Measurements from ENCODE around the gene PRR15L. TPM values are rescaled to one million over a fixed set of nuclear protein-coding genes. Genes with fewer than 3 reads are reported as not detected.

PRR15L gene
- total and polyA plus RNA-seq, 2 experiments from 2014 or later: 0.57 TPM; not detected in 1

GRCh38 chr17:47982091-47982617 lies 24.5 kb upstream of the PRR15L start:
- DNase-seq (ENCODE audit: low spot score) (no peak), ATAC-seq (no peak)
- Histone ChIP-seq H3K9me2 (ENCODE audit: insufficient read depth) (no peaks in the 10 kb centered on the region), H2AFZ (no peak overlapping the region), H3F3A (replicated peaks; ENCODE audit: low read depth) (no peaks in the 10 kb centered on the region), H3K79me2 (replicated peaks; ENCODE audit: insufficient read depth) (no peaks in the 10 kb centered on the region), H3K27me3 (ENCODE audit: insufficient read depth) (no peaks in the 10 kb centered on the region), H4K20me1 (replicated peaks; ENCODE audit: insufficient read depth) (peaks cover 4% of the 10 kb centered on the region), H3K4me2 (no peak overlapping the region), H3K4me1 (ENCODE audit: insufficient read depth) (0 out of 2 replicates have a peak, but pooled peaks cover 4% of the 10 kb centered on the region), H3K36me3 (ENCODE audit: insufficient read depth) (peaks cover 17% of the 10 kb centered on the region; the same call in 1 of the 2 replicates), H3K4me3 (no peak overlapping the region), H3K27ac (ENCODE audit: low read depth) (no peak overlapping the region)
- Mint-ChIP-seq H3K9me3 (no peaks in the 10 kb centered on the region; the same call in 2 of the 3 replicates), H3K4me3 (no peak overlapping the region), H3K27ac (no peak overlapping the region), H3K27me3 (ENCODE audit: insufficient read depth, low read depth, poor library complexity) (peaks cover 10% of the 10 kb centered on the region), H3K36me3 (ENCODE audit: low read depth) (peaks cover 55% of the 10 kb centered on the region), H3K4me1 (peaks cover 12% of the 10 kb centered on the region)
- TF ChIP-seq JUNB (IDR thresholded peaks at IDR 0.05; ENCODE audit: unreplicated experiment) (no peak), EZH2phosphoT487 (IDR thresholded peaks at IDR 0.05; ENCODE audit: unreplicated experiment) (no peak), ZNF331 (CRISPR knock-in tag; IDR thresholded peaks at IDR 0.05; ENCODE audit: low read depth) (no peak), ETS1 (IDR thresholded peaks at IDR 0.05) (no peak), STAT1 (IDR thresholded peaks at IDR 0.05; ENCODE audit: unreplicated experiment) (no peak), EZH2 (IDR thresholded peaks at IDR 0.05; ENCODE audit: low read depth, unreplicated experiment) (no peak)
- TF ChIP-seq, protein P1, sequence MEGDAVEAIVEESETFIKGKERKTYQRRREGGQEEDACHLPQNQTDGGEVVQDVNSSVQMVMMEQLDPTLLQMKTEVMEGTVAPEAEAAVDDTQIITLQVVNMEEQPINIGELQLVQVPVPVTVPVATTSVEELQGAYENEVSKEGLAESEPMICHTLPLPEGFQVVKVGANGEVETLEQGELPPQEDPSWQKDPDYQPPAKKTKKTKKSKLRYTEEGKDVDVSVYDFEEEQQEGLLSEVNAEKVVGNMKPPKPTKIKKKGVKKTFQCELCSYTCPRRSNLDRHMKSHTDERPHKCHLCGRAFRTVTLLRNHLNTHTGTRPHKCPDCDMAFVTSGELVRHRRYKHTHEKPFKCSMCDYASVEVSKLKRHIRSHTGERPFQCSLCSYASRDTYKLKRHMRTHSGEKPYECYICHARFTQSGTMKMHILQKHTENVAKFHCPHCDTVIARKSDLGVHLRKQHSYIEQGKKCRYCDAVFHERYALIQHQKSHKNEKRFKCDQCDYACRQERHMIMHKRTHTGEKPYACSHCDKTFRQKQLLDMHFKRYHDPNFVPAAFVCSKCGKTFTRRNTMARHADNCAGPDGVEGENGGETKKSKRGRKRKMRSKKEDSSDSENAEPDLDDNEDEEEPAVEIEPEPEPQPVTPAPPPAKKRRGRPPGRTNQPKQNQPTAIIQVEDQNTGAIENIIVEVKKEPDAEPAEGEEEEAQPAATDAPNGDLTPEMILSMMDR (conservative IDR thresholded peaks at IDR 0.05; ENCODE audit: low read depth in 2 of 2): no peak

DNA sequence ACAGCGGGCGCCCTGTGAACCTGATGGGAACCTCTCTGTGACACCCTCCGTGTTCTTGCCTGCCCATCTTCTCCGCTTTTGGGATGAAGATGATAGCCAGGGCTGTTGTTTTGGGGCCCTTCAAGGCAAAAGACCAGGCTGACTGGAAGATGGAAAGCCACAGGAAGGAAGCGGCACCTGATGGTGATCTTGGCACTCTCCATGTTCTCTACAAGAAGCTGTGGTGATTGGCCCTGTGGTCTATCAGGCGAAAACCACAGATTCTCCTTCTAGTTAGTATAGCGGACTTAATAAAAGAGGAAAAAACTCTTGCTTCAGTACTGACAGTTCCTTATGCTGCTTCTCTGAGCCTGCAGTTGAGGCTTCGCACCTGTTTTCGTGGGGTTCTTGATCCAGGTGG lies 23.8 kb upstream of the PRR15L start:
- H3K36me3 ChIP-seq (ENCODE audit: insufficient read depth): peaks cover 17% of the 10 kb centered on the region; the same call in 1 of the 2 replicates
- H3K4me1 Mint-ChIP-seq: peaks cover 5% of the 10 kb centered on the region
- ATAC-seq: no peak
- H3F3A ChIP-seq (replicated peaks; ENCODE audit: low read depth): no peaks in the 10 kb centered on the region
- H3K4me2 ChIP-seq: no peak overlapping the region
- H3K27ac ChIP-seq (ENCODE audit: low read depth): no peak overlapping the region
- H3K27me3 ChIP-seq (ENCODE audit: insufficient read depth): no peaks in the 10 kb centered on the region
- no peaks in the 10 kb centered on the region for H3K4me1 ChIP-seq (ENCODE audit: insufficient read depth)
- H3K79me2 ChIP-seq (replicated peaks; ENCODE audit: insufficient read depth): no peaks in the 10 kb centered on the region
- H4K20me1 ChIP-seq (replicated peaks; ENCODE audit: insufficient read depth): peaks cover 4% of the 10 kb centered on the region
- DNase-seq (ENCODE audit: low spot score): no peak
- no peak overlapping the region for H3K4me3 Mint-ChIP-seq
- H3K36me3 Mint-ChIP-seq (ENCODE audit: low read depth): peaks cover 61% of the 10 kb centered on the region
- H2AFZ ChIP-seq: no peak overlapping the region
- H3K9me3 Mint-ChIP-seq: no peaks in the 10 kb centered on the region; the same call in 2 of the 3 replicates
- H3K27me3 Mint-ChIP-seq (ENCODE audit: insufficient read depth, low read depth, poor library complexity): peaks cover 11% of the 10 kb centered on the region
- H3K4me3 ChIP-seq: no peak overlapping the region
- H3K9me2 ChIP-seq (ENCODE audit: insufficient read depth): no peaks in the 10 kb centered on the region
- H3K27ac Mint-ChIP-seq: no peak overlapping the region
- no peak for TF ChIP-seq JUNB (IDR thresholded peaks at IDR 0.05; ENCODE audit: unreplicated experiment)
- TF ChIP-seq NANOG (IDR thresholded peaks at IDR 0.05; ENCODE audit: borderline replicate concordance): no peak
- TF ChIP-seq, protein P2, sequence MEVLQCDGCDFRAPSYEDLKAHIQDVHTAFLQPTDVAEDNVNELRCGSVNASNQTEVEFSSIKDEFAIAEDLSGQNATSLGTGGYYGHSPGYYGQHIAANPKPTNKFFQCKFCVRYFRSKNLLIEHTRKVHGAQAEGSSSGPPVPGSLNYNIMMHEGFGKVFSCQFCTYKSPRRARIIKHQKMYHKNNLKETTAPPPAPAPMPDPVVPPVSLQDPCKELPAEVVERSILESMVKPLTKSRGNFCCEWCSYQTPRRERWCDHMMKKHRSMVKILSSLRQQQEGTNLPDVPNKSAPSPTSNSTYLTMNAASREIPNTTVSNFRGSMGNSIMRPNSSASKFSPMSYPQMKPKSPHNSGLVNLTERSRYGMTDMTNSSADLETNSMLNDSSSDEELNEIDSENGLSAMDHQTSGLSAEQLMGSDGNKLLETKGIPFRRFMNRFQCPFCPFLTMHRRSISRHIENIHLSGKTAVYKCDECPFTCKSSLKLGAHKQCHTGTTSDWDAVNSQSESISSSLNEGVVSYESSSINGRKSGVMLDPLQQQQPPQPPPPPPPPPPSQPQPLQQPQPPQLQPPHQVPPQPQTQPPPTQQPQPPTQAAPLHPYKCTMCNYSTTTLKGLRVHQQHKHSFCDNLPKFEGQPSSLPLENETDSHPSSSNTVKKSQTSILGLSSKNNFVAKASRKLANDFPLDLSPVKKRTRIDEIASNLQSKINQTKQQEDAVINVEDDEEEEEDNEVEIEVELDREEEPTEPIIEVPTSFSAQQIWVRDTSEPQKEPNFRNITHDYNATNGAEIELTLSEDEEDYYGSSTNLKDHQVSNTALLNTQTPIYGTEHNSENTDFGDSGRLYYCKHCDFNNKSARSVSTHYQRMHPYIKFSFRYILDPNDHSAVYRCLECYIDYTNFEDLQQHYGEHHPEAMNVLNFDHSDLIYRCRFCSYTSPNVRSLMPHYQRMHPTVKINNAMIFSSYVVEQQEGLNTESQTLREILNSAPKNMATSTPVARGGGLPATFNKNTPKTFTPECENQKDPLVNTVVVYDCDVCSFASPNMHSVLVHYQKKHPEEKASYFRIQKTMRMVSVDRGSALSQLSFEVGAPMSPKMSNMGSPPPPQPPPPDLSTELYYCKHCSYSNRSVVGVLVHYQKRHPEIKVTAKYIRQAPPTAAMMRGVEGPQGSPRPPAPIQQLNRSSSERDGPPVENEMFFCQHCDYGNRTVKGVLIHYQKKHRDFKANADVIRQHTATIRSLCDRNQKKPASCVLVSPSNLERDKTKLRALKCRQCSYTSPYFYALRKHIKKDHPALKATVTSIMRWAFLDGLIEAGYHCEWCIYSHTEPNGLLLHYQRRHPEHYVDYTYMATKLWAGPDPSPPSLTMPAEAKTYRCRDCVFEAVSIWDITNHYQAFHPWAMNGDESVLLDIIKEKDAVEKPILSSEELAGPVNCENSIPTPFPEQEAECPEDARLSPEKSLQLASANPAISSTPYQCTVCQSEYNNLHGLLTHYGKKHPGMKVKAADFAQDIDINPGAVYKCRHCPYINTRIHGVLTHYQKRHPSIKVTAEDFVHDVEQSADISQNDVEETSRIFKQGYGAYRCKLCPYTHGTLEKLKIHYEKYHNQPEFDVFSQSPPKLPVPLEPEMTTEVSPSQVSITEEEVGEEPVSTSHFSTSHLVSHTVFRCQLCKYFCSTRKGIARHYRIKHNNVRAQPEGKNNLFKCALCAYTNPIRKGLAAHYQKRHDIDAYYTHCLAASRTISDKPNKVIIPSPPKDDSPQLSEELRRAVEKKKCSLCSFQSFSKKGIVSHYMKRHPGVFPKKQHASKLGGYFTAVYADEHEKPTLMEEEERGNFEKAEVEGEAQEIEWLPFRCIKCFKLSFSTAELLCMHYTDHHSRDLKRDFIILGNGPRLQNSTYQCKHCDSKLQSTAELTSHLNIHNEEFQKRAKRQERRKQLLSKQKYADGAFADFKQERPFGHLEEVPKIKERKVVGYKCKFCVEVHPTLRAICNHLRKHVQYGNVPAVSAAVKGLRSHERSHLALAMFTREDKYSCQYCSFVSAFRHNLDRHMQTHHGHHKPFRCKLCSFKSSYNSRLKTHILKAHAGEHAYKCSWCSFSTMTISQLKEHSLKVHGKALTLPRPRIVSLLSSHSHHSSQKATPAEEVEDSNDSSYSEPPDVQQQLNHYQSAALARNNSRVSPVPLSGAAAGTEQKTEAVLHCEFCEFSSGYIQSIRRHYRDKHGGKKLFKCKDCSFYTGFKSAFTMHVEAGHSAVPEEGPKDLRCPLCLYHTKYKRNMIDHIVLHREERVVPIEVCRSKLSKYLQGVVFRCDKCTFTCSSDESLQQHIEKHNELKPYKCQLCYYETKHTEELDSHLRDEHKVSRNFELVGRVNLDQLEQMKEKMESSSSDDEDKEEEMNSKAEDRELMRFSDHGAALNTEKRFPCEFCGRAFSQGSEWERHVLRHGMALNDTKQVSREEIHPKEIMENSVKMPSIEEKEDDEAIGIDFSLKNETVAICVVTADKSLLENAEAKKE (CRISPR knock-in tag; IDR thresholded peaks at IDR 0.05): no peak
